ENCODE results near the gene PHLDB1. TPM values are rescaled to one million over a fixed set of nuclear protein-coding genes. Genes with fewer than 3 reads are reported as not detected.

PHLDB1 gene
- total RNA-seq, 1 donor from 2014 or later = 45.4 TPM

DNA sequence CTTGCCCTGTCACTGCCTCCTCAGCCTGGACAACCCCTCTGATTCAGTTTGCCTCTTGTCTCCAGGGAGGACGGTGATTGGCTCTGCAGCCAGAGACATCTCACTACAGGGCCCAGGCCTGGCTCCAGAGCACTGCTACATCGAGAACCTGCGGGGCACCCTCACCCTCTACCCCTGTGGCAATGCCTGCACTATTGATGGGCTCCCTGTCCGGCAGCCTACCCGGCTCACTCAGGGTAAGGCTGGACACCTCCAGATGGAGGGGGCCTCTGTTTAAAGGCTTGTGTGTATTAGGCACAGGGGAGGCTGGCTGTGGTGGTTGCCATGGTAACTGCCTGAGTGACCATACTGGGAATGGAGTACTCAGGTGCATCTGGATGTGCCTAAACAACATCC, 8.6 kb downstream of the PHLDB1 start:
- H3K27me3 Mint-ChIP-seq (ENCODE audit: unreplicated experiment) = peaks cover 19% of the 10 kb centered on the region
- H3K27ac Mint-ChIP-seq (ENCODE audit: unreplicated experiment) = peak overlapping the region; percentile 31
- peaks cover 27% of the 10 kb centered on the region for H3K36me3 Mint-ChIP-seq (ENCODE audit: low read depth, unreplicated experiment)
- TF ChIP-seq, protein P1, sequence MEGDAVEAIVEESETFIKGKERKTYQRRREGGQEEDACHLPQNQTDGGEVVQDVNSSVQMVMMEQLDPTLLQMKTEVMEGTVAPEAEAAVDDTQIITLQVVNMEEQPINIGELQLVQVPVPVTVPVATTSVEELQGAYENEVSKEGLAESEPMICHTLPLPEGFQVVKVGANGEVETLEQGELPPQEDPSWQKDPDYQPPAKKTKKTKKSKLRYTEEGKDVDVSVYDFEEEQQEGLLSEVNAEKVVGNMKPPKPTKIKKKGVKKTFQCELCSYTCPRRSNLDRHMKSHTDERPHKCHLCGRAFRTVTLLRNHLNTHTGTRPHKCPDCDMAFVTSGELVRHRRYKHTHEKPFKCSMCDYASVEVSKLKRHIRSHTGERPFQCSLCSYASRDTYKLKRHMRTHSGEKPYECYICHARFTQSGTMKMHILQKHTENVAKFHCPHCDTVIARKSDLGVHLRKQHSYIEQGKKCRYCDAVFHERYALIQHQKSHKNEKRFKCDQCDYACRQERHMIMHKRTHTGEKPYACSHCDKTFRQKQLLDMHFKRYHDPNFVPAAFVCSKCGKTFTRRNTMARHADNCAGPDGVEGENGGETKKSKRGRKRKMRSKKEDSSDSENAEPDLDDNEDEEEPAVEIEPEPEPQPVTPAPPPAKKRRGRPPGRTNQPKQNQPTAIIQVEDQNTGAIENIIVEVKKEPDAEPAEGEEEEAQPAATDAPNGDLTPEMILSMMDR (IDR thresholded peaks at IDR 0.05; ENCODE audit: unreplicated experiment) = no peak
- no peak for DNase-seq (ENCODE audit: low spot score)
- peaks cover 37% of the 10 kb centered on the region for H3K4me1 Mint-ChIP-seq (ENCODE audit: unreplicated experiment)
- H3K4me3 Mint-ChIP-seq (ENCODE audit: unreplicated experiment) = no peak overlapping the region
- no peaks in the 10 kb centered on the region for H3K9me3 Mint-ChIP-seq (ENCODE audit: unreplicated experiment)

DNA sequence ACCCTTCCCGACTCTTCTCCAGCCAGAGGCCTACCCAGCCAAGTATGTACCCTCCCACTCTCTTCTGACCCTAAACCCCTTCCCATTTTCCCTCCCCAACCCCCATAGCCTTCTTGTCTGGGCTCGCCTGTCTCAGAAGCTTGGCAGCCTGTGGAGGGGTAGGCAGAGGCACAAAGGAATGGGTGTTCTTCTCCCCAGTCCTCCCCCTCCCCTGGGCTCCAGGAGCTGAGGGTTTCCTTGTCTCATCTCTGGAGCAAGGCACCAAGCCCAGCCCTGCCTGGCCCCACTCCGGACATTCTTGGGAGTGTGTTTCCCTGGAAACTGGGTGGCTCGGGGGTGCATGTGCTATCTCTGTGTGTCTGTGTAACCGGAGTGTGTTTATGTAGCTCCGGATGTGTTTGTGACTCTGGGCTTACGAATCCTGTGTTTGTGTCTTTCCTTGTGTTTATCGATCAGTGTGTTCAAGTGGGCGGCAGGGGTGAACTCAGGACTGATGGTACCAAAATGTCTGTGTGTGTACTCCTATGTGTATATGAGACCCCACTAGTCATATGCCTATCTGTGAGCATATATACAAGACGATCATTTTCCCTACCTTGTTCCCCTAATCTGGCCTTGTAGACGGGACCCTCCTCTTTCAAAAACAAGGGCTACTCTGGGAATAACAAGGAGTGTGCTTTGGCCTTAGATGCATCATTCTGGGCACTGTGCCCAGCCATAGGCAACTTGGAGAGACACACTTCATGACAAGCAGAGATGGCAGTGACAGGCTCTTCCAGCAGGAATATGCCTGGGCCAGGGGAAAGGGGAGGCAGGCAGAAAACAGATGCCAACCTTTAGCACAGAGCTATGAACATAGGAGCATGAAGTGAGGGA, 10.9 kb downstream of the PHLDB1 start:
- no peak for DNase-seq (ENCODE audit: low spot score)
- TF ChIP-seq, protein P1 (IDR thresholded peaks at IDR 0.05; ENCODE audit: unreplicated experiment) = no peak
- no peak overlapping the region for H3K4me3 Mint-ChIP-seq (ENCODE audit: unreplicated experiment)
- peaks cover 23% of the 10 kb centered on the region for H3K36me3 Mint-ChIP-seq (ENCODE audit: low read depth, unreplicated experiment)
- peaks cover 20% of the 10 kb centered on the region for H3K27me3 Mint-ChIP-seq (ENCODE audit: unreplicated experiment)
- H3K27ac Mint-ChIP-seq (ENCODE audit: unreplicated experiment) = no peak overlapping the region
- no peaks in the 10 kb centered on the region for H3K9me3 Mint-ChIP-seq (ENCODE audit: unreplicated experiment)
- H3K4me1 Mint-ChIP-seq (ENCODE audit: unreplicated experiment) = peaks cover 33% of the 10 kb centered on the region

DNA sequence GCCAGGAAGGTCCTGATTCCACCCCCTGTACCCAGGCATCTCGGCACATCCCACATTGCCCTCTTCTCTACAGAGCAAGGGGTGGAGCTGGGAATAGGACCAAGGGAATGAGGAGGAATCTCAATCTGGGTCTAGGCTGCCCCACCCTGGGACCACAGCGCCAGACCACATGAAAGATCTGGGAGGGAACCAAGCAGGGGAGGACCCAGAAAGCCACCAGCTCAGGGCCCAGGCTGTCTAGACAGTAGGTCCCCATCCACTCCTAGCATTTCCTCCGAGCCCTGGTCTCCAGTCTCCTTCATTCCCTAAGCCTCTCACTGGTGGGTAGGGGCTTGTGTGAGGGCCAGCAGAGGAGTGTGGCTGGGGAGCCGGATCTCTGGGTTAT, 11.6 kb downstream of the PHLDB1 start:
- Mint-ChIP-seq H3K4me1 (ENCODE audit: unreplicated experiment) (peaks cover 33% of the 10 kb centered on the region), H3K4me3 (ENCODE audit: unreplicated experiment) (no peak overlapping the region), H3K27me3 (ENCODE audit: unreplicated experiment) (peaks cover 20% of the 10 kb centered on the region), H3K9me3 (ENCODE audit: unreplicated experiment) (no peaks in the 10 kb centered on the region), H3K36me3 (ENCODE audit: low read depth, unreplicated experiment) (peaks cover 27% of the 10 kb centered on the region), H3K27ac (ENCODE audit: unreplicated experiment) (no peak overlapping the region)
- no peak for DNase-seq (ENCODE audit: low spot score)
- TF ChIP-seq, protein P1 (IDR thresholded peaks at IDR 0.05; ENCODE audit: unreplicated experiment) = no peak

DNA sequence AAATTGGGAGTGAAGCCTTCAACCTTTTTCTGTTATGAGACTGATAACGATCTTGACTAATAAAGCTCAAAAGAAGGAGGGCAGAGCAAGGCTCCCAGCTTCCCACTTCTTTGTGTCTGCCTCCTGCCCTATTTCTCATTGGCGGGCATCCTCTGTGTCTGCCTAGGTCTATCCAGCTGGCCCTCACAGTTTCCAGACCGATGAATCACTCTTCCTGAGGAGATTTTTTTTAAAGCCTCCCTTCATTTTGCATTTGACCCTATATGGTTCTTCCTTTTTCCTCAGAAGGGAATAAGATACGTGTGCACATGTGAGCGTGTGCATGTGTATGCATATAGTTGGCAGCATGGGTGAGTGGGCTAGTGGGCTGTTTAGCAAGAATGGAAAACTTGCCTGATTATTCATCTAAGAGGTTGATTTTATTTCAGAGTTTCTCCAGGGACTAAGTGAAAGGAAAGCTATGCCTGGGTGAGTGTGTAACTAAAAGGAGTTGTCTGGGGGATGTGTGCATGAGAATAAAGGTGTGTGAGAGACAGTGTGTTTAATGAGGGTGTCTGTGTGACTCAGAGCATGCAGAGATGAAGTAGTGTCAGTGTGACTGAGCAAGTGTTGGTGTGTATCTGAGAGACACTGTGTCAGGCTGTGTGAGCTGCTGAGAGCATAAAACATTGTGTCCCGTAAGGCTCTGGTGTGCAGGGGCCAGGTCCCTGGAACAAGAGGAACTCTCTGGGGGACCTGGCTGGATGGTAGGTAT, 12.2 kb downstream of the PHLDB1 start:
- H3K9me3 Mint-ChIP-seq (ENCODE audit: unreplicated experiment) = no peaks in the 10 kb centered on the region

More for the DNA sequence above, 12.2 kb downstream of the PHLDB1 start:
- TF ChIP-seq, protein P1 (IDR thresholded peaks at IDR 0.05; ENCODE audit: unreplicated experiment) = no peak
- Mint-ChIP-seq H3K27me3 (ENCODE audit: unreplicated experiment) (peaks cover 20% of the 10 kb centered on the region), H3K27ac (ENCODE audit: unreplicated experiment) (peak overlapping the region; percentile 2), H3K4me3 (ENCODE audit: unreplicated experiment) (peak overlapping the region; percentile 8), H3K36me3 (ENCODE audit: low read depth, unreplicated experiment) (peaks cover 24% of the 10 kb centered on the region), H3K4me1 (ENCODE audit: unreplicated experiment) (peaks cover 33% of the 10 kb centered on the region)
- no peak for DNase-seq (ENCODE audit: low spot score)
